GM12875 (cell line): ENCODE measurements around the gene LDLRAD4.

Experiments
- H3K4me3 ChIP-seq: one replicate; pipeline ENCODE4 v1.5.1; 2011; ENCODE audit warnings: low read depth, low read length, control low read depth
- CTCF ChIP-seq: IDR thresholded peaks from 2 replicates; pipeline ENCODE4 v1.5.1; 2011; ENCODE audit warnings: low read depth, mild to moderate bottlenecking, control low read depth, inconsistent platforms, low read length, moderate library complexity, borderline replicate concordance; ENCODE audit not compliant: insufficient read depth

Gene LDLRAD4

GRCh38 chr18:13281406-13281805 lies 62.8 kb downstream of the LDLRAD4 start:
- TF ChIP-seq CTCF = no peak
- H3K4me3 ChIP-seq = no peak overlapping the region

GRCh38 chr18:13283746-13284145 lies 65.2 kb downstream of the LDLRAD4 start:
- no peak for TF ChIP-seq CTCF
- H3K4me3 ChIP-seq = no peak overlapping the region

- H3K4me3 ChIP-seq = no peak overlapping the region
- TF ChIP-seq CTCF = no peak
Observed at GRCh38 chr18:13284330-13285027, 65.9 kb downstream of the LDLRAD4 start.

GRCh38 chr18:13285874-13286273 lies 67.3 kb downstream of the LDLRAD4 start:
- TF ChIP-seq CTCF = no peak
- no peak overlapping the region for H3K4me3 ChIP-seq

GRCh38 chr18:13286456-13287125 lies 68.0 kb downstream of the LDLRAD4 start:
- no peak for TF ChIP-seq CTCF
- no peak overlapping the region for H3K4me3 ChIP-seq

- TF ChIP-seq CTCF = no peak
- H3K4me3 ChIP-seq = no peak overlapping the region
Observed at GRCh38 chr18:13287372-13287771, 68.8 kb downstream of the LDLRAD4 start.
